Osteocyte (in vitro differentiated cells): ENCODE data around the gene CMTM6. TPM values are rescaled to one million over a fixed set of nuclear protein-coding genes. Genes with fewer than 3 reads are reported as not detected.

Experiments used
- DNase-seq: peaks from one replicate; pipeline ENCODE4 v3.0.0; 2021; ENCODE audit warnings: mixed read lengths; ENCODE audit not compliant: unreplicated experiment; ENCODE audit errors: extremely low spot score
- H3K27ac Mint-ChIP-seq: one replicate; pipeline ENCODE4 v1.8.0; 2021; ENCODE audit warnings: mild to moderate bottlenecking, mixed read lengths; ENCODE audit not compliant: unreplicated experiment
- H3K27me3 Mint-ChIP-seq: one replicate; pipeline ENCODE4 v1.8.0; 2021; ENCODE audit warnings: mixed read lengths; ENCODE audit not compliant: unreplicated experiment
- H3K36me3 Mint-ChIP-seq: one replicate; pipeline ENCODE4 v1.8.0; 2021; ENCODE audit warnings: mixed read lengths; ENCODE audit not compliant: unreplicated experiment
- H3K4me1 Mint-ChIP-seq: one replicate; pipeline ENCODE4 v1.8.0; 2021; ENCODE audit warnings: mixed read lengths; ENCODE audit not compliant: unreplicated experiment
- H3K4me3 Mint-ChIP-seq: one replicate; pipeline ENCODE4 v1.8.0; 2021; ENCODE audit warnings: mild to moderate bottlenecking, moderate library complexity, mixed read lengths; ENCODE audit not compliant: unreplicated experiment
- H3K9me3 Mint-ChIP-seq: one replicate; pipeline ENCODE4 v1.8.0; 2021; ENCODE audit warnings: mixed read lengths; ENCODE audit not compliant: unreplicated experiment
- total RNA-seq: library from RNA; stranded (reverse); gene quantifications from 2 replicates; pipeline ENCODE4 v1.2.1, GENCODE V29; 2021
- TF ChIP-seq, protein P1 (sequence below): fragments of 200-600 bp; sonication (generic); IDR thresholded peaks from 2 replicates; pipeline ENCODE4 v1.5.0; 2021; ENCODE audit warnings: antibody characterized with exemption, mild to moderate bottlenecking, moderate library complexity

The CMTM6 gene
- total RNA-seq, 1 donor from 2014 or later: 60.4 TPM

DNA sequence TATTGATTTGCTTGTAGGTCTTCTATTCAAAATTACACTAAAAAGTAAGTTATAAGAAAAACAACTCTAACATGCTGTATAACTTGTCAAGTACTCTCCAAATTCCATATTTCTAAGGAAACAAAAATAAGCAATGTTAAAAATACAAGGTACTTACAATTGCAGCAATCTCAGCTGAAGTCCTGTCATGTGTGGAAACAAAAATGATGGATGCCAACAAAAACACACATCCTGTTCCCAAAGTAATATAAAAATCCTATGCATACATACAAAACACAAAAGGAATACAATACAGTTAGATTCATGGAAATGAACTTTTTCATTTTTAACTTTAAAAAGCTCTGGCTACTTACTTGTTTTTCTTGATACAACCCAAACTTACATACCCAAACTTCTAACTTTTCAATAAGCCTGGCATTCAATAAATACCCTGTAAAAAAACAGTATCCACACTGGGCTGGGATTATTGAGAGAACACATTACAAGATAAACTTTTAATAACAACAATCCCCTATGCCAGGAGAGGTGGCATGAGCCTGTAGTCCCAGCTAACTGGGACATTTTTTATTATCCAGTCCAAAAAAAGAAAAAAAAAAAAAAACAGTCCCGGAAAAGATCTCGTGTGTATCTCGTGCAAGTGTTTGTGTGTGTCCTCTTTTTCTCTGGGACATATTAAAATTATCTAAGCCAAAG is 14.7 kb downstream of the CMTM6 start:
- Mint-ChIP-seq H3K27ac (peak overlapping the region; percentile 59), H3K4me1 (peaks cover 20% of the 10 kb centered on the region), H3K36me3 (peaks cover 27% of the 10 kb centered on the region), H3K4me3 (no peak overlapping the region), H3K27me3 (no peaks in the 10 kb centered on the region), H3K9me3 (no peaks in the 10 kb centered on the region)
- TF ChIP-seq, protein P1, sequence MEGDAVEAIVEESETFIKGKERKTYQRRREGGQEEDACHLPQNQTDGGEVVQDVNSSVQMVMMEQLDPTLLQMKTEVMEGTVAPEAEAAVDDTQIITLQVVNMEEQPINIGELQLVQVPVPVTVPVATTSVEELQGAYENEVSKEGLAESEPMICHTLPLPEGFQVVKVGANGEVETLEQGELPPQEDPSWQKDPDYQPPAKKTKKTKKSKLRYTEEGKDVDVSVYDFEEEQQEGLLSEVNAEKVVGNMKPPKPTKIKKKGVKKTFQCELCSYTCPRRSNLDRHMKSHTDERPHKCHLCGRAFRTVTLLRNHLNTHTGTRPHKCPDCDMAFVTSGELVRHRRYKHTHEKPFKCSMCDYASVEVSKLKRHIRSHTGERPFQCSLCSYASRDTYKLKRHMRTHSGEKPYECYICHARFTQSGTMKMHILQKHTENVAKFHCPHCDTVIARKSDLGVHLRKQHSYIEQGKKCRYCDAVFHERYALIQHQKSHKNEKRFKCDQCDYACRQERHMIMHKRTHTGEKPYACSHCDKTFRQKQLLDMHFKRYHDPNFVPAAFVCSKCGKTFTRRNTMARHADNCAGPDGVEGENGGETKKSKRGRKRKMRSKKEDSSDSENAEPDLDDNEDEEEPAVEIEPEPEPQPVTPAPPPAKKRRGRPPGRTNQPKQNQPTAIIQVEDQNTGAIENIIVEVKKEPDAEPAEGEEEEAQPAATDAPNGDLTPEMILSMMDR: no peak
- DNase-seq: no peak

DNA sequence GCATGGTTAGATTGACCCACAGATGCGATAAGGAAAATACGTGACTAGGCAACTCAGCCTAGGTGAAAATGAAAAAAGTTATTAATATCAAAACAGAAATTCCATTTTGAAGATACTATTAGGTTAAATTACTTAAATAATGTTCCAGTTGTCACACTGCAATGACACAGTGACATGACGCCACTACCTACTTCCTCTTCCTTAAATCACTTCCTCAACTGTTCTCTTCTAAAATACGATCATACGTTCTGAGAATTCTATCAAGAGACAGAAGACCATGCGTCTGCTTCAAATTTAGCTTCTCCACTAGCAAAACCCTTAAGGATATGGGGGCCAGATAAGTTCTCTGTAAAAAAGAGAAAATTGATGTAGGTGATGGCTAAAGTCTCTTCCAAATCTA is 18.2 kb downstream of the CMTM6 start:
- Mint-ChIP-seq H3K4me1 (peaks cover 40% of the 10 kb centered on the region), H3K36me3 (peaks cover 33% of the 10 kb centered on the region), H3K9me3 (no peaks in the 10 kb centered on the region), H3K27me3 (no peaks in the 10 kb centered on the region), H3K27ac (no peak overlapping the region), H3K4me3 (no peak overlapping the region)
- TF ChIP-seq, protein P1: no peak
- DNase-seq: no peak

DNA sequence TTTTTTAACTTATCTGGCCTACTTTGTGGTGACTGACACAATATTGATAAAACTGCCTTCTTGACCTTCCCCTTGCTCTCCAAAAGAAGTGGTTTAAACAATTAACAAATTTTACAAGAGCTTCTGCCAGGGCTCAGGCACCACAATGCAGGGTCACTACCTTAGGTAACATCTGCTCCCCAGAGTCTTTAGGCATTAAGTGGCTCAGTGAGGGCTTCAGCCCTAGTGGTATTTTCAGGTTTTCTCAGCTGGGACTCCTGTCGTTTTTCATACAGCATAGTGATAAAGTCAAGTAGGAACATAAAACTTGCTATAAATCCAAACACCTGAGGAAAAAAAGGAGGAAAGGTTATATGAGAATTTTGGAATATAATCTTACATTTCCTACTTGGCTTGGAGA is 18.9 kb downstream of the CMTM6 start:
- no peak overlapping the region for H3K27ac Mint-ChIP-seq
- H3K4me3 Mint-ChIP-seq: no peak overlapping the region
- H3K9me3 Mint-ChIP-seq: no peaks in the 10 kb centered on the region
- H3K36me3 Mint-ChIP-seq: peaks cover 35% of the 10 kb centered on the region
- DNase-seq: no peak
- H3K4me1 Mint-ChIP-seq: peaks cover 43% of the 10 kb centered on the region
- H3K27me3 Mint-ChIP-seq: no peaks in the 10 kb centered on the region
- TF ChIP-seq, protein P1: no peak

DNA sequence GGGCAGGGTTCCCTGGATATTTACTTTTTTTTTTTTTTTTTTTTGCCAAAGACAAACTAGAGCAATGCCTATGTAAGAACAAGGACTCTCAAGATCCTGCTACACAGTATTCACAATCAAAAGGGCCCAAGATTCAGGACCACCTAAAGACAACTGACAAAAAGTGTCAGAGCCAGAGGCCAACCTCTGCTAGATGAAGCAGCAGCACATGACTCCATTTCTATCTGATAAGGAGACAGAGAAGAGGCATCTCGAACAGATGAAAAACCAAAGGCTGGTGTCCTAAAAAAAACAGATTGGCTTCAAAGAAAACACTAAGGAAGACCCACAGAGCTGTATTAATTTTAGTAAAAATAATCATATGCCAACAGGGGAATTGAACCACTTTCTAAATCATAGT is 20.0 kb downstream of the CMTM6 start:
- H3K4me3 Mint-ChIP-seq: no peak overlapping the region
- DNase-seq: no peak
- peaks cover 32% of the 10 kb centered on the region for H3K4me1 Mint-ChIP-seq
- no peaks in the 10 kb centered on the region for H3K9me3 Mint-ChIP-seq
- no peak overlapping the region for H3K27ac Mint-ChIP-seq
- TF ChIP-seq, protein P1: no peak
- H3K36me3 Mint-ChIP-seq: peaks cover 42% of the 10 kb centered on the region
- no peaks in the 10 kb centered on the region for H3K27me3 Mint-ChIP-seq

DNA sequence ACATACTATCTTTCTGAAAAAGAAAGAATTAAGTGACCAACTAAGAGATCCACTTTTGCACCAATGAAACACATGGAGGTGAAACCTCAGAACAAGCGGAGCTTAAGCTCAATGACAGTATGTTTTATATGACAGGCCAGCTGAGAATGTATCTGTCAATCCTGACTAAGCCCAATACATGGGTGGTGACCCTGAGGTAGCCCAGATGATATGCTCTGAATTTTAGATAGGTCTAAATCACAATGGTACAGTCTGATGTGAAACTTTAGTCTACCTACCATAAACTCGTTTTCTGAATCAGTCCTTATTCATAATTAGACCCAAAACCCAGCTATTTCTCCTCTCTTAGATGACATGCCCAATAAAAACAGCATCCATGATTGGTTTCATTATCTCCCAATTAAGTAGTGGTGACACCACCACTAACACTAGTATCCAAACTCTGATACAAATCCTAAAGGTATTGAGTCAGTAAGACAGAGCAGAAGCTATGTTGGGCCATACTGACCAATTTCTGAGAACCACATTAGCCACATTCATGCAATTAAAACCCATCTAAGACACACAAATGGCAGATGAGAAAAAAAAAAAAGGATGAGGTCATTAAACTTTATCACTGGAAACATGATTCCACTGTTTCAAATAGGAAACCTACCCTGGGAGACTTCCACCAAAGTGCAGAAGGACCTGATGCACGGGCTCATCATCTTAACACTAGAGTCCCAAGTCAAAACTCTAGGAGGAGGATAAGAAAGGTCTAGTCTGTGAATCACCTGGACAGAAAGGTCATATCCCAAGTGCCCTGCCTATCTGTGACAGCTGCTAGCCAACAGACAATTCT is 20.6 kb downstream of the CMTM6 start:
- Mint-ChIP-seq H3K4me3 (no peak overlapping the region), H3K4me1 (peaks cover 27% of the 10 kb centered on the region), H3K36me3 (peaks cover 44% of the 10 kb centered on the region), H3K9me3 (no peaks in the 10 kb centered on the region), H3K27me3 (no peaks in the 10 kb centered on the region), H3K27ac (no peak overlapping the region)
- TF ChIP-seq, protein P1: no peak
- no peak for DNase-seq
